PC-3 (cell line): Measurements from ENCODE around the gene PRSS33. TPM values are rescaled to one million over a fixed set of nuclear protein-coding genes. Genes with fewer than 3 reads are reported as not detected.

ENCODE experiments used
- ATAC-seq: fragments of 200-7000 bp; cut with Tn5 transposase; 2 replicates; pipeline ENCODE4 v1.9.1; 2020; ENCODE audit warnings: mild to moderate bottlenecking, moderate library complexity
- BruUV-seq: library from RNA; stranded (reverse); fragments of 400-500 nt; replicated peaks from 2 replicates; lab custom pipeline; 2021; lab: Mats Ljungman, UMichigan
- CTCF ChIA-PET: fragments of 300-600 bp; sonication (Branson Sonifier 250); formaldehyde crosslinking; loops from one replicate; lab custom pipeline; 2022; ENCODE audit warnings: antibody characterized with exemption; lab: Charles Lee
- POLR2A ChIA-PET: fragments of 300-600 bp; sonication (Branson Sonifier 250); formaldehyde crosslinking; loops from one replicate; lab custom pipeline; 2022; ENCODE audit warnings: antibody characterized with exemption; ENCODE audit not compliant: unreplicated experiment; lab: Charles Lee
- DNase-seq: peaks from one replicate; pipeline ENCODE4 v3.0.0-alpha.2; 2015
- H2AFZ ChIP-seq: fragments of 300-600 bp; sonication (generic); 2 replicates; pipeline ENCODE4 v1.6.0; 2016; ENCODE audit warnings: antibody characterized with exemption, low read length
- H3F3A ChIP-seq: fragments of 300-600 bp; sonication (generic); one replicate; pipeline ENCODE4 v1.6.0; 2017; ENCODE audit warnings: antibody characterized with exemption, low read length, control low read depth, mild to moderate bottlenecking; ENCODE audit not compliant: unreplicated experiment
- H3K27ac ChIP-seq: fragments of 300-600 bp; sonication (generic); 2 replicates; pipeline ENCODE4 v1.5.1; 2016; ENCODE audit warnings: mild to moderate bottlenecking, low read length
- H3K27me3 ChIP-seq: fragments of 300-600 bp; sonication (generic); 2 replicates; pipeline ENCODE4 v1.6.1; 2016; ENCODE audit warnings: low read length, mixed read lengths
- H3K36me3 ChIP-seq: fragments of 300-600 bp; sonication (generic); 2 replicates; pipeline ENCODE4 v1.6.1; 2016; ENCODE audit warnings: low read depth, mixed run types, low read length, mixed read lengths
- H3K4me1 ChIP-seq: fragments of 300-600 bp; sonication (generic); 2 replicates; pipeline ENCODE4 v1.5.1; 2016; ENCODE audit warnings: low read length; ENCODE audit not compliant: insufficient read depth
- H3K4me2 ChIP-seq: fragments of 300-600 bp; sonication (generic); 2 replicates; pipeline ENCODE4 v1.6.0; 2016; ENCODE audit warnings: low read length
- H3K4me3 ChIP-seq: fragments of 300-600 bp; sonication (generic); 2 replicates; pipeline ENCODE4 v1.5.1; 2016; ENCODE audit warnings: mild to moderate bottlenecking, low read length, mixed read lengths
- H3K79me2 ChIP-seq: fragments of 300-600 bp; sonication (generic); 2 replicates; pipeline ENCODE4 v1.6.1; 2017; ENCODE audit warnings: low read length, mixed read lengths
- H3K9ac ChIP-seq: fragments of 300-600 bp; sonication (generic); 2 replicates; pipeline ENCODE4 v1.6.0; 2016; ENCODE audit warnings: mild to moderate bottlenecking, low read length
- H3K9me2 ChIP-seq: fragments of 300-600 bp; sonication (generic); replicated peaks from 2 replicates; pipeline ENCODE4 v1.6.1; 2016; ENCODE audit warnings: mixed run types, low read length, mixed read lengths
- H3K9me3 ChIP-seq: fragments of 300-600 bp; sonication (generic); 2 replicates; pipeline ENCODE4 v1.6.1; 2016; ENCODE audit warnings: low read length, mixed read lengths
- H4K20me1 ChIP-seq: fragments of 300-600 bp; sonication (generic); 2 replicates; pipeline ENCODE4 v1.6.1; 2016; ENCODE audit warnings: low read length, mixed read lengths
- EZH2 ChIP-seq: fragments of 300-600 bp; sonication (generic); IDR thresholded peaks from one replicate; pipeline ENCODE4 v1.6.1; 2017; ENCODE audit warnings: antibody characterized with exemption, mild to moderate bottlenecking, low read length; ENCODE audit not compliant: unreplicated experiment
- EZH2phosphoT487 ChIP-seq: fragments of 300-600 bp; sonication (generic); IDR thresholded peaks from 2 replicates; pipeline ENCODE4 v1.6.1; 2018; ENCODE audit warnings: mild to moderate bottlenecking, antibody characterized with exemption, low read length, borderline replicate concordance
- intact Hi-C: fragments of 100-400 bp; cut with micrococcal nuclease; formaldehyde crosslinking; loops from 2 replicates; pipeline ENCODE4 v1.9.0; 2023
- total RNA-seq: library from RNA; depleted of rRNA; stranded (reverse); fragments of >200 nt; gene quantifications from 2 replicates; pipeline ENCODE4 v1.2.3, GENCODE V29; 2014
- TF ChIP-seq, protein P1 (sequence below): fragments of 300-600 bp; sonication (generic); conservative IDR thresholded peaks from 2 replicates; pipeline ENCODE4 v1.5.1; 2017; ENCODE audit warnings: antibody characterized with exemption, low read depth, mild to moderate bottlenecking, low read length

Gene PRSS33
- total RNA-seq, 1 experiment from 2014 or later, result 0.11 TPM

DNA sequence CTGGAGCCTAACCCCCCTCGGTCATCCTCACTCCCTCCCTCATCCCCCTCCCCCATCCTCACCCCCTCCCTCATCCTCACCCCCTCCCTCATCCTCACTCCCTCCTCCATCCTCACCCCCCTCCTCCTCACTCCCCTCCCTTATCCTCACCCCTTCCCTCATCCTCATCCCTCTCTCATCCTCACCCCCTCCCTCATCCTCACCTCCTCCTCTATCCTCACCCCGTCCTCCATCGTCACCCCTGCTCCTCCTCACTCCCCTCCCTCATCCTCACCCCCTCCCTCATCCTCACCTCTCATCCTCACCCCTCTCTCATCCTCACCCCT is 571 bp downstream of the PRSS33 start:
- H3K27ac ChIP-seq, result no peak overlapping the region
- H3F3A ChIP-seq, result no peaks in the 10 kb centered on the region
- H3K9me3 ChIP-seq, result no peaks in the 10 kb centered on the region
- no TSS peak for BruUV-seq
- H3K9me2 ChIP-seq, result no peaks in the 10 kb centered on the region
- no peak for ATAC-seq
- ChIA-PET CTCF (no interaction called here), POLR2A (no interaction called here)
- no peak for DNase-seq
- intact Hi-C loops, result no loop called here
- H4K20me1 ChIP-seq, result no peaks in the 10 kb centered on the region
- H3K4me3 ChIP-seq, result no peak overlapping the region
- no peaks in the 10 kb centered on the region for H3K4me1 ChIP-seq
- no peak overlapping the region for H3K9ac ChIP-seq
- H2AFZ ChIP-seq, result no peak overlapping the region
- TF ChIP-seq EZH2 (no peak), EZH2phosphoT487 (no peak)
- TF ChIP-seq, protein P1, sequence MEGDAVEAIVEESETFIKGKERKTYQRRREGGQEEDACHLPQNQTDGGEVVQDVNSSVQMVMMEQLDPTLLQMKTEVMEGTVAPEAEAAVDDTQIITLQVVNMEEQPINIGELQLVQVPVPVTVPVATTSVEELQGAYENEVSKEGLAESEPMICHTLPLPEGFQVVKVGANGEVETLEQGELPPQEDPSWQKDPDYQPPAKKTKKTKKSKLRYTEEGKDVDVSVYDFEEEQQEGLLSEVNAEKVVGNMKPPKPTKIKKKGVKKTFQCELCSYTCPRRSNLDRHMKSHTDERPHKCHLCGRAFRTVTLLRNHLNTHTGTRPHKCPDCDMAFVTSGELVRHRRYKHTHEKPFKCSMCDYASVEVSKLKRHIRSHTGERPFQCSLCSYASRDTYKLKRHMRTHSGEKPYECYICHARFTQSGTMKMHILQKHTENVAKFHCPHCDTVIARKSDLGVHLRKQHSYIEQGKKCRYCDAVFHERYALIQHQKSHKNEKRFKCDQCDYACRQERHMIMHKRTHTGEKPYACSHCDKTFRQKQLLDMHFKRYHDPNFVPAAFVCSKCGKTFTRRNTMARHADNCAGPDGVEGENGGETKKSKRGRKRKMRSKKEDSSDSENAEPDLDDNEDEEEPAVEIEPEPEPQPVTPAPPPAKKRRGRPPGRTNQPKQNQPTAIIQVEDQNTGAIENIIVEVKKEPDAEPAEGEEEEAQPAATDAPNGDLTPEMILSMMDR, result no peak
- no peak overlapping the region for H3K4me2 ChIP-seq
- no peaks in the 10 kb centered on the region for H3K79me2 ChIP-seq
- H3K27me3 ChIP-seq, result no peaks in the 10 kb centered on the region; the same call in 1 of the 2 replicates
- H3K36me3 ChIP-seq, result no peaks in the 10 kb centered on the region

- BruUV-seq, result no TSS peak
- Histone ChIP-seq H2AFZ (no peak overlapping the region), H3K36me3 (no peaks in the 10 kb centered on the region), H3K27me3 (no peaks in the 10 kb centered on the region; the same call in 1 of the 2 replicates), H3K9me3 (no peaks in the 10 kb centered on the region), H3K4me1 (no peaks in the 10 kb centered on the region), H3K27ac (no peak overlapping the region), H3F3A (no peaks in the 10 kb centered on the region), H3K4me2 (peak overlapping the region; percentile 62; the same call in 1 of the 2 replicates), H4K20me1 (no peaks in the 10 kb centered on the region), H3K79me2 (no peaks in the 10 kb centered on the region), H3K4me3 (no peak overlapping the region), H3K9me2 (no peaks in the 10 kb centered on the region), H3K9ac (no peak overlapping the region)
- ChIA-PET CTCF (no interaction called here), POLR2A (no interaction called here)
- intact Hi-C loops, result no loop called here
- peak; percentile 42 for ATAC-seq
- no peak for DNase-seq
- no peak for TF ChIP-seq EZH2
- TF ChIP-seq, protein P1, result no peak
- no peak for TF ChIP-seq EZH2phosphoT487
Measured at GRCh38 chr16:2786061-2786825, 1.1 kb downstream of the PRSS33 start.
